Fibroblast of lung (primary cell): Measurements from ENCODE around the gene MYOM1.

Source experiments
- CTCF ChIP-seq, 2 donors: IDR thresholded peaks in 1 of 2; conservative IDR thresholded peaks in 1 of 2; 1 replicate in 1 of 2; 2 replicates in 1 of 2; pipeline ENCODE4 v1.5.1; 2011 to 2012; ENCODE audit warnings: low read length in 2 of 2, control low read depth in 1 of 2, inconsistent platforms in 1 of 2, low read depth in 1 of 2, mild to moderate bottlenecking in 1 of 2
- EZH2 ChIP-seq: IDR thresholded peaks from 2 replicates; pipeline ENCODE4 v1.5.1; 2012; ENCODE audit warnings: low read length, control low read depth, mild to moderate bottlenecking; ENCODE audit errors: missing control alignments

- TF ChIP-seq CTCF (conservative IDR thresholded peaks at IDR 0.05 in 1 of 2, IDR thresholded peaks at IDR 0.05 in 1 of 2; ENCODE audit: low read depth in 1 of 2, low read length in 2 of 2), result no peak
- TF ChIP-seq EZH2, result no peak
Observed at GRCh38 chr18:3184275-3184963, 35.3 kb downstream of the MYOM1 start.
